Tibial nerve (tissue), 4 donors: ENCODE data around the gene SYNPO2.
"Not testable (repeated sequence)": the region's sequence is repeated elsewhere in the genome, so short reads cannot be mapped to it uniquely, and the experiment has no call there.

ENCODE experiments used
- EP300 ChIP-seq, 2 donors: sonication (generic); formaldehyde crosslinking; IDR thresholded peaks; one replicate each; pipeline ENCODE4 v1.6.1; 2017; ENCODE audit warnings: antibody characterized with exemption in 2 of 2, mild to moderate bottlenecking in 1 of 2
- POLR2A ChIP-seq, 2 donors: fragments of 450-650 bp; IDR thresholded peaks; one replicate each; pipeline ENCODE4 v1.6.1; 2017; ENCODE audit warnings: antibody characterized with exemption in 2 of 2, mild to moderate bottlenecking in 2 of 2, moderate library complexity in 2 of 2
- TF ChIP-seq, protein P1 (sequence below), 5 experiments: fragments of 200-600 bp in 3 of 5; fragments of 450-650 bp in 2 of 5; sonication (generic) in 3 of 5; IDR thresholded peaks; one replicate each; pipeline ENCODE4 v1.5.1; 2016 to 2019; ENCODE audit warnings: antibody characterized with exemption in 5 of 5, mild to moderate bottlenecking in 3 of 5, moderate library complexity in 2 of 5

GRCh38 chr4:119047059-119047458 lies 158.4 kb downstream of the SYNPO2 start:
- TF ChIP-seq, protein P1, sequence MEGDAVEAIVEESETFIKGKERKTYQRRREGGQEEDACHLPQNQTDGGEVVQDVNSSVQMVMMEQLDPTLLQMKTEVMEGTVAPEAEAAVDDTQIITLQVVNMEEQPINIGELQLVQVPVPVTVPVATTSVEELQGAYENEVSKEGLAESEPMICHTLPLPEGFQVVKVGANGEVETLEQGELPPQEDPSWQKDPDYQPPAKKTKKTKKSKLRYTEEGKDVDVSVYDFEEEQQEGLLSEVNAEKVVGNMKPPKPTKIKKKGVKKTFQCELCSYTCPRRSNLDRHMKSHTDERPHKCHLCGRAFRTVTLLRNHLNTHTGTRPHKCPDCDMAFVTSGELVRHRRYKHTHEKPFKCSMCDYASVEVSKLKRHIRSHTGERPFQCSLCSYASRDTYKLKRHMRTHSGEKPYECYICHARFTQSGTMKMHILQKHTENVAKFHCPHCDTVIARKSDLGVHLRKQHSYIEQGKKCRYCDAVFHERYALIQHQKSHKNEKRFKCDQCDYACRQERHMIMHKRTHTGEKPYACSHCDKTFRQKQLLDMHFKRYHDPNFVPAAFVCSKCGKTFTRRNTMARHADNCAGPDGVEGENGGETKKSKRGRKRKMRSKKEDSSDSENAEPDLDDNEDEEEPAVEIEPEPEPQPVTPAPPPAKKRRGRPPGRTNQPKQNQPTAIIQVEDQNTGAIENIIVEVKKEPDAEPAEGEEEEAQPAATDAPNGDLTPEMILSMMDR (IDR thresholded peaks at IDR 0.05) = not testable (repeated sequence)
- TF ChIP-seq EP300, POLR2A (IDR thresholded peaks at IDR 0.05): not testable (repeated sequence)
